Natural killer cell (primary cell): ENCODE results near the gene MYH4. TPM values are rescaled to one million over a fixed set of nuclear protein-coding genes. Genes with fewer than 3 reads are reported as not detected.

Experiments
- ATAC-seq, 3 donors: fragments of 150-1000 bp in 2 of 3; fragments of 200-7000 bp in 1 of 3; cut with Tn5 transposase; 1 replicate in 1 of 3; 2 replicates in 2 of 3; pipeline ENCODE4 v1.10.0; 2021; ENCODE audit warnings: mild to moderate bottlenecking in 2 of 3, moderate library complexity in 2 of 3
- DNase-seq, 2 donors: peaks; one replicate each; pipeline versions ENCODE4 v3.0.0 to v3.0.0-alpha.2; 2013 to 2021; ENCODE audit warnings: mixed read lengths in 1 of 2
- H3K27ac ChIP-seq: one replicate; pipeline ENCODE4 v1.5.1; 2013; ENCODE audit warnings: mild to moderate bottlenecking, low read length
- H3K27me3 ChIP-seq: one replicate; pipeline ENCODE4 v1.6.1; 2013; ENCODE audit warnings: low read length; ENCODE audit not compliant: control insufficient read depth, insufficient read depth
- H3K36me3 ChIP-seq: one replicate; pipeline ENCODE4 v1.6.1; 2013; ENCODE audit warnings: low read length; ENCODE audit not compliant: control insufficient read depth, insufficient read depth
- H3K4me1 ChIP-seq: one replicate; pipeline ENCODE4 v1.6.1; 2013; ENCODE audit warnings: low read length; ENCODE audit not compliant: control insufficient read depth, insufficient read depth
- H3K4me3 ChIP-seq: one replicate; pipeline ENCODE4 v1.5.1; 2013; ENCODE audit warnings: low read length
- H3K9me3 ChIP-seq: one replicate; pipeline ENCODE4 v1.6.1; 2013; ENCODE audit warnings: low read length; ENCODE audit not compliant: control insufficient read depth, insufficient read depth
- H3K27ac Mint-ChIP-seq, 2 donors: one replicate each; pipeline ENCODE4 v1.8.0; 2022; ENCODE audit warnings: mild to moderate bottlenecking in 2 of 2, mixed read lengths in 2 of 2, moderate library complexity in 1 of 2
- H3K27me3 Mint-ChIP-seq, 2 donors: one replicate each; pipeline ENCODE4 v1.8.0; 2022; ENCODE audit warnings: low read depth in 2 of 2, mixed read lengths in 2 of 2
- H3K36me3 Mint-ChIP-seq: one replicate; pipeline ENCODE4 v1.8.0; 2022; ENCODE audit warnings: mixed read lengths
- H3K4me1 Mint-ChIP-seq, 2 donors: one replicate each; pipeline ENCODE4 v1.8.0; 2022; ENCODE audit warnings: mixed read lengths in 2 of 2
- H3K4me3 Mint-ChIP-seq: one replicate; pipeline ENCODE4 v1.8.0; 2022; ENCODE audit warnings: mild to moderate bottlenecking, moderate library complexity, mixed read lengths
- H3K9me3 Mint-ChIP-seq, 2 donors: one replicate each; pipeline ENCODE4 v1.8.0; 2022; ENCODE audit warnings: mixed read lengths in 2 of 2
- WGBS: methylation state at CpG from one replicate; pipeline ENCODE4 v1.1.7; 2013; ENCODE audit warnings: missing lambda C conversion rate; ENCODE audit not compliant: insufficient coverage; 5-methylcytosine and 5-hydroxymethylcytosine counted together
- intact Hi-C: fragments of 100-400 bp; cut with micrococcal nuclease; formaldehyde crosslinking; loops from one replicate; pipeline ENCODE4 v1.14.2; 2022
- total RNA-seq, 4 donors: library from RNA; stranded (reverse); fragments of 120-200 nt in 1 of 4; gene quantifications; one replicate each; pipeline versions ENCODE4 v1.2.3 to v1.2.4, GENCODE V29; 2013 to 2022
- TF ChIP-seq, protein P1 (sequence below): fragments of 200-600 bp; IDR thresholded peaks from one replicate; pipeline ENCODE4 v1.8.0; 2022; ENCODE audit warnings: antibody characterized with exemption

Gene MYH4
- total RNA-seq, 3 donors from 2014 or later (not counting 1 experiment from before 2014, with no cell fraction given) = not detected

DNA sequence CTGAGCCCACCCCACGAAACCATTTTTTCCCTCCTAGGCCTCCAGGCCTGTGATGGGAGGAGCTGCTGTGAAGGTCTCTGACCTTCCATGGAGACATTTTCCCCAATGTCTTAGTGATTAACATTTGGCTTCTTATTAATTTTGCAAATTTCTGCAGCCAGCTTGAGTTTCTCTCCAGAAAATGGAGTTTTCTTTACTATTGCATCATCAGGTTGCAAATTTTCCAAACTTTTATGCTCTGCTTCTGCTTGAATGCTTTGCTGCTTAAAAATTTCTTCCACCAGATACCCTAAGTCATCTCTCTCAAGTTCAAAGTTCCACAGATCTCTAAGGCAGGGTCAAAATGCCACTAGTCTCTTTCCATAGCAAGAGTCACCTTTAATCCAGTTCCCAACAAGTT lies 12.9 kb upstream of the MYH4 start:
- peaks cover 2 to 5% of the 10 kb centered on the region in 2 donors for H3K27me3 Mint-ChIP-seq
- no peak overlapping the region for H3K4me3 Mint-ChIP-seq
- peaks cover 15% of the 10 kb centered on the region for H3K36me3 Mint-ChIP-seq
- Histone ChIP-seq H3K27ac (no peak overlapping the region), H3K27me3 (peaks cover 3% of the 10 kb centered on the region), H3K9me3 (peaks cover 7% of the 10 kb centered on the region), H3K36me3 (no peaks in the 10 kb centered on the region), H3K4me3 (no peak overlapping the region), H3K4me1 (no peaks in the 10 kb centered on the region)
- TF ChIP-seq, protein P1, sequence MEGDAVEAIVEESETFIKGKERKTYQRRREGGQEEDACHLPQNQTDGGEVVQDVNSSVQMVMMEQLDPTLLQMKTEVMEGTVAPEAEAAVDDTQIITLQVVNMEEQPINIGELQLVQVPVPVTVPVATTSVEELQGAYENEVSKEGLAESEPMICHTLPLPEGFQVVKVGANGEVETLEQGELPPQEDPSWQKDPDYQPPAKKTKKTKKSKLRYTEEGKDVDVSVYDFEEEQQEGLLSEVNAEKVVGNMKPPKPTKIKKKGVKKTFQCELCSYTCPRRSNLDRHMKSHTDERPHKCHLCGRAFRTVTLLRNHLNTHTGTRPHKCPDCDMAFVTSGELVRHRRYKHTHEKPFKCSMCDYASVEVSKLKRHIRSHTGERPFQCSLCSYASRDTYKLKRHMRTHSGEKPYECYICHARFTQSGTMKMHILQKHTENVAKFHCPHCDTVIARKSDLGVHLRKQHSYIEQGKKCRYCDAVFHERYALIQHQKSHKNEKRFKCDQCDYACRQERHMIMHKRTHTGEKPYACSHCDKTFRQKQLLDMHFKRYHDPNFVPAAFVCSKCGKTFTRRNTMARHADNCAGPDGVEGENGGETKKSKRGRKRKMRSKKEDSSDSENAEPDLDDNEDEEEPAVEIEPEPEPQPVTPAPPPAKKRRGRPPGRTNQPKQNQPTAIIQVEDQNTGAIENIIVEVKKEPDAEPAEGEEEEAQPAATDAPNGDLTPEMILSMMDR = no peak
- no peak for DNase-seq
- ATAC-seq = no peak
- intact Hi-C loops = no loop called here
- peaks cover 5 to 9% of the 10 kb centered on the region in 2 donors for H3K9me3 Mint-ChIP-seq
- no peaks in the 10 kb centered on the region for H3K4me1 Mint-ChIP-seq
- H3K27ac Mint-ChIP-seq = no peak overlapping the region
- no CpG with 5 or more reads among the region's 1 CpG for WGBS

DNA sequence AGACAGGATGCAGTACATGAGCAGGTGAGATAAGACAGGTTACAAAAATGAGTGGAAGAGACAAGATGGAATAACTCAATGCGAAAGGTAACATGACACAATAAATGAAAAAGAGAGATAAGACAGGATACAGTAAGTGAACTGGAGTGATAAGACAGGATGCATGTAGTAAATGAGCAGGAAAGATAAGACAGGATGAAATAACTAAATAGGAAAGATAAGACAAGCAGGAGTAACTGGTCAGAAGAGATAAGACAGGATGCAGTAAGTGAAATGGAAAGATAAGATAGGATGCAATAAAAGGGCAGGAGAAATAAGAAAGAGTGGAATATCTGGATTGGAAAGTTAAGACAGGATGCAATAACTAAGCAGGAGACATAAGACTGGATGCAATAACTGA lies 8.3 kb upstream of the MYH4 start:
- no peaks in the 10 kb centered on the region for H3K36me3 Mint-ChIP-seq
- ATAC-seq (no peak), DNase-seq (no peak)
- no peaks in the 10 kb centered on the region for H3K4me1 Mint-ChIP-seq
- no peaks in the 10 kb centered on the region for H3K9me3 Mint-ChIP-seq
- no peak overlapping the region for H3K4me3 Mint-ChIP-seq
- TF ChIP-seq, protein P1 = no peak
- H3K4me3 ChIP-seq = no peak overlapping the region
- H3K4me1 ChIP-seq = no peaks in the 10 kb centered on the region
- peaks cover 7% of the 10 kb centered on the region for H3K27me3 ChIP-seq
- intact Hi-C loops = no loop called here
- no peaks in the 10 kb centered on the region for H3K27me3 Mint-ChIP-seq
- H3K9me3 ChIP-seq = peaks cover 3% of the 10 kb centered on the region
- H3K36me3 ChIP-seq = no peaks in the 10 kb centered on the region
- H3K27ac ChIP-seq = no peak overlapping the region
- no peak overlapping the region for H3K27ac Mint-ChIP-seq
- WGBS = 47% methylated on average over 1 of the region's 1 CpG

GRCh38 chr17:10474536-10474935 lies 5.2 kb upstream of the MYH4 start:
- H3K27me3 Mint-ChIP-seq = peaks cover 0 to 6% of the 10 kb centered on the region in 2 donors
- H3K4me3 ChIP-seq = no peak overlapping the region
- no peaks in the 10 kb centered on the region for H3K9me3 Mint-ChIP-seq
- peaks cover 7% of the 10 kb centered on the region for H3K27me3 ChIP-seq
- TF ChIP-seq, protein P1 = no peak
- no peak overlapping the region for H3K27ac Mint-ChIP-seq
- intact Hi-C loops = no loop called here
- H3K4me1 ChIP-seq = no peaks in the 10 kb centered on the region
- no peaks in the 10 kb centered on the region for H3K4me1 Mint-ChIP-seq
- H3K36me3 Mint-ChIP-seq = no peaks in the 10 kb centered on the region
- no peak overlapping the region for H3K4me3 Mint-ChIP-seq
- H3K36me3 ChIP-seq = no peaks in the 10 kb centered on the region
- no peak for DNase-seq
- no peaks in the 10 kb centered on the region for H3K9me3 ChIP-seq
- no peak overlapping the region for H3K27ac ChIP-seq
- 80% methylated on average over 2 of the region's 4 CpGs for WGBS
- ATAC-seq = no peak

- H3K27me3 Mint-ChIP-seq = peaks cover 0 to 15% of the 10 kb centered on the region in 2 donors
- whole genome bisulfite sequencing = no CpG with 5 or more reads among the region's 1 CpG
- DNase-seq = no peak
- no peak overlapping the region for H3K4me3 Mint-ChIP-seq
- Histone ChIP-seq H3K27ac (no peak overlapping the region), H3K4me1 (no peaks in the 10 kb centered on the region), H3K4me3 (no peak overlapping the region), H3K27me3 (peaks cover 3% of the 10 kb centered on the region), H3K9me3 (no peaks in the 10 kb centered on the region), H3K36me3 (no peaks in the 10 kb centered on the region)
- intact Hi-C loops = no loop called here
- TF ChIP-seq, protein P1 = no peak
- H3K4me1 Mint-ChIP-seq = no peaks in the 10 kb centered on the region
- H3K27ac Mint-ChIP-seq = no peak overlapping the region
- no peak for ATAC-seq
- no peaks in the 10 kb centered on the region for H3K36me3 Mint-ChIP-seq
- no peaks in the 10 kb centered on the region for H3K9me3 Mint-ChIP-seq
Observed at GRCh38 chr17:10471858-10472257, 2.5 kb upstream of the MYH4 start.
